H7 (cell line): ENCODE measurements around the gene COL18A1. TPM values are rescaled to one million over a fixed set of nuclear protein-coding genes. Genes with fewer than 3 reads are reported as not detected.

ENCODE experiments used
- DNase-seq: peaks from one replicate; pipeline ENCODE4 v3.0.0; 2012
- H3K27me3 ChIP-seq: 2 replicates; pipeline ENCODE4 v1.6.0; 2011; ENCODE audit warnings: mild to moderate bottlenecking, low read length; ENCODE audit not compliant: control insufficient read depth, insufficient read depth
- H3K36me3 ChIP-seq: replicated peaks from 2 replicates; pipeline ENCODE4 v1.5.1; 2011; ENCODE audit warnings: low read length; ENCODE audit not compliant: control insufficient read depth, insufficient read depth
- H3K4me3 ChIP-seq: 2 replicates; pipeline ENCODE4 v1.5.1; 2011; ENCODE audit warnings: low read depth, mild to moderate bottlenecking, control low read depth, low read length, moderate library complexity; ENCODE audit not compliant: insufficient read depth
- total RNA-seq: library from RNA; depleted of rRNA; stranded (reverse); fragments of >200 nt; shearing (Covaris generic); gene quantifications from 2 replicates; pipeline ENCODE4 v1.2.3, GENCODE V29; 2014

The COL18A1 gene
- total RNA-seq, 1 experiment from 2014 or later: 328 TPM

GRCh38 chr21:45482899-45483821 is 78.2 kb downstream of the COL18A1 start:
- peaks cover 27% of the 10 kb centered on the region for H3K36me3 ChIP-seq
- no peaks in the 10 kb centered on the region for H3K27me3 ChIP-seq
- H3K4me3 ChIP-seq: no peak overlapping the region
- DNase-seq: no peak

GRCh38 chr21:45484318-45484717 is 79.4 kb downstream of the COL18A1 start:
- no peak for DNase-seq
- H3K27me3 ChIP-seq: no peaks in the 10 kb centered on the region
- H3K36me3 ChIP-seq: peaks cover 19% of the 10 kb centered on the region
- no peak overlapping the region for H3K4me3 ChIP-seq

GRCh38 chr21:45485686-45486442 is 80.9 kb downstream of the COL18A1 start:
- no peak for DNase-seq
- peaks cover 14% of the 10 kb centered on the region for H3K36me3 ChIP-seq

GRCh38 chr21:45486443-45487160 is 81.6 kb downstream of the COL18A1 start:
- no peak for DNase-seq
- Histone ChIP-seq H3K27me3 (no peaks in the 10 kb centered on the region), H3K36me3 (peaks cover 13% of the 10 kb centered on the region), H3K4me3 (no peak overlapping the region)

More at GRCh38 chr21:45485686-45486442, 80.9 kb downstream of the COL18A1 start:
- Histone ChIP-seq H3K27me3 (no peaks in the 10 kb centered on the region), H3K4me3 (no peak overlapping the region)

- H3K36me3 ChIP-seq: peaks cover 13% of the 10 kb centered on the region
- H3K27me3 ChIP-seq: no peaks in the 10 kb centered on the region
Observed at GRCh38 chr21:45487161-45487806, 82.3 kb downstream of the COL18A1 start.

GRCh38 chr21:45487891-45488600 is 83.1 kb downstream of the COL18A1 start:
- Histone ChIP-seq H3K27me3 (no peaks in the 10 kb centered on the region), H3K4me3 (no peak overlapping the region), H3K36me3 (peaks cover 12% of the 10 kb centered on the region)
- DNase-seq: no peak

More at GRCh38 chr21:45487161-45487806, 82.3 kb downstream of the COL18A1 start:
- no peak overlapping the region for H3K4me3 ChIP-seq
- DNase-seq: no peak

GRCh38 chr21:45488931-45489721 is 84.2 kb downstream of the COL18A1 start:
- no peaks in the 10 kb centered on the region for H3K27me3 ChIP-seq
- no peak overlapping the region for H3K4me3 ChIP-seq
- H3K36me3 ChIP-seq: peaks cover 8% of the 10 kb centered on the region
- peak; percentile 88 for DNase-seq

- Histone ChIP-seq H3K4me3 (no peak overlapping the region), H3K36me3 (peaks cover 5% of the 10 kb centered on the region), H3K27me3 (no peaks in the 10 kb centered on the region)
Observed at GRCh38 chr21:45489722-45489982, 84.7 kb downstream of the COL18A1 start.

GRCh38 chr21:45490049-45490731 is 85.2 kb downstream of the COL18A1 start:
- Histone ChIP-seq H3K27me3 (no peaks in the 10 kb centered on the region), H3K36me3 (peaks cover 5% of the 10 kb centered on the region), H3K4me3 (no peak overlapping the region)
- DNase-seq: no peak

More at GRCh38 chr21:45489722-45489982, 84.7 kb downstream of the COL18A1 start:
- DNase-seq: peak; percentile 86

GRCh38 chr21:45491056-45491455 is 86.1 kb downstream of the COL18A1 start:
- Histone ChIP-seq H3K36me3 (peaks cover 13% of the 10 kb centered on the region), H3K27me3 (no peaks in the 10 kb centered on the region), H3K4me3 (no peak overlapping the region)
- DNase-seq: no peak

GRCh38 chr21:45491623-45492022 is 86.7 kb downstream of the COL18A1 start:
- peaks cover 14% of the 10 kb centered on the region for H3K36me3 ChIP-seq
- H3K4me3 ChIP-seq: no peak overlapping the region
- DNase-seq: no peak
- no peaks in the 10 kb centered on the region for H3K27me3 ChIP-seq

GRCh38 chr21:45492765-45493164 is 87.8 kb downstream of the COL18A1 start:
- no peak for DNase-seq
- Histone ChIP-seq H3K36me3 (peaks cover 15% of the 10 kb centered on the region), H3K27me3 (no peaks in the 10 kb centered on the region), H3K4me3 (no peak overlapping the region)
